Activated naive CD4-positive, alpha-beta T cell treated with anti-CD3 and anti-CD28 coated beads, Interleukin-2, amount 10 ng/mL, durations not matched to agents 7 days and 5 days (primary cell): ENCODE results near the gene ZNF581.
A peak's percentile ranks its signal among the peaks of the same experiment; 100 is the strongest.

Experiments used
- CTCF ChIA-PET: fragments of 350-600 bp; sonication (Branson Sonifier 250); formaldehyde crosslinking; loops from one replicate; lab custom pipeline; 2021; ENCODE audit warnings: antibody characterized with exemption; lab: Charles Lee
- DNase-seq: peaks from one replicate; pipeline ENCODE4 v3.0.0-alpha.2; 2020
- H3K27ac Mint-ChIP-seq: one replicate; pipeline ENCODE4 v1.8.0; 2021; ENCODE audit warnings: mild to moderate bottlenecking, moderate library complexity, mixed read lengths
- H3K27me3 Mint-ChIP-seq: one replicate; pipeline ENCODE4 v1.8.0; 2021; ENCODE audit warnings: mild to moderate bottlenecking, mixed read lengths
- H3K36me3 Mint-ChIP-seq: one replicate; pipeline ENCODE4 v1.8.0; 2021; ENCODE audit warnings: mixed read lengths
- H3K4me1 Mint-ChIP-seq: one replicate; pipeline ENCODE4 v1.8.0; 2021; ENCODE audit warnings: mixed read lengths
- H3K4me3 Mint-ChIP-seq: one replicate; pipeline ENCODE4 v1.8.0; 2021; ENCODE audit warnings: mild to moderate bottlenecking, moderate library complexity, mixed read lengths
- H3K9me3 Mint-ChIP-seq: one replicate; pipeline ENCODE4 v1.8.0; 2021; ENCODE audit warnings: mixed read lengths

Gene ZNF581

GRCh38 chr19:55625004-55625326 lies 18.5 kb upstream of the ZNF581 start:
- H3K4me1 Mint-ChIP-seq: peaks cover 51% of the 10 kb centered on the region
- H3K9me3 Mint-ChIP-seq: peaks cover 2% of the 10 kb centered on the region
- CTCF ChIA-PET: interaction anchor here (0.7 to 3.4 kb wide), 7 partner anchors 8 to 537 kb away, joined by 3 to 15 read pairs (median 3); partner anchors contain the start of gene ZNF865
- H3K27me3 Mint-ChIP-seq: peaks cover 40% of the 10 kb centered on the region
- no peak for DNase-seq
- H3K27ac Mint-ChIP-seq: peak overlapping the region; percentile 98
- peak overlapping the region; percentile 92 for H3K4me3 Mint-ChIP-seq
- H3K36me3 Mint-ChIP-seq: peaks cover 22% of the 10 kb centered on the region

- Mint-ChIP-seq H3K27ac (peak overlapping the region; percentile 91), H3K9me3 (peaks cover 2% of the 10 kb centered on the region), H3K36me3 (peaks cover 10% of the 10 kb centered on the region), H3K4me3 (peak overlapping the region; percentile 72), H3K27me3 (peaks cover 51% of the 10 kb centered on the region), H3K4me1 (peaks cover 42% of the 10 kb centered on the region)
- peak; percentile 77 for DNase-seq
- CTCF ChIA-PET: interaction anchor here (0.9 to 3.4 kb wide), 14 partner anchors 10 to 538 kb away, joined by 3 to 15 read pairs (median 4); partner anchors contain the start of gene ZNF865
Observed at GRCh38 chr19:55626350-55626749, 17.1 kb upstream of the ZNF581 start.

GRCh38 chr19:55632463-55632834 lies 11.0 kb upstream of the ZNF581 start:
- H3K4me3 Mint-ChIP-seq: no peak overlapping the region
- H3K27me3 Mint-ChIP-seq: peaks cover 39% of the 10 kb centered on the region
- H3K36me3 Mint-ChIP-seq: peaks cover 21% of the 10 kb centered on the region
- peak overlapping the region; percentile 19 for H3K27ac Mint-ChIP-seq
- DNase-seq: peak; percentile 93
- peaks cover 51% of the 10 kb centered on the region for H3K4me1 Mint-ChIP-seq
- CTCF ChIA-PET: interaction anchor here (0.5 to 3.9 kb wide), 26 partner anchors 11 to 701 kb away, joined by 3 to 35 read pairs (median 5); partner anchors contain the start of genes CCDC106, ISOC2, NLRP9 and ZNF581
- H3K9me3 Mint-ChIP-seq: no peaks in the 10 kb centered on the region

- H3K4me3 Mint-ChIP-seq: no peak overlapping the region
- no peak for DNase-seq
- H3K4me1 Mint-ChIP-seq: peaks cover 56% of the 10 kb centered on the region
- peaks cover 25% of the 10 kb centered on the region for H3K27me3 Mint-ChIP-seq
- H3K9me3 Mint-ChIP-seq: no peaks in the 10 kb centered on the region
- H3K27ac Mint-ChIP-seq: no peak overlapping the region
- CTCF ChIA-PET: interaction anchor here (0.9 to 3.9 kb wide), 12 partner anchors 9 to 176 kb away, joined by 3 to 35 read pairs (median 8); partner anchors contain the start of genes CCDC106, ZNF581 and ZNF784
- H3K36me3 Mint-ChIP-seq: peaks cover 27% of the 10 kb centered on the region
Observed at GRCh38 chr19:55633861-55634260, 9.6 kb upstream of the ZNF581 start.

GRCh38 chr19:55635334-55635717 lies 8.1 kb upstream of the ZNF581 start:
- no peaks in the 10 kb centered on the region for H3K9me3 Mint-ChIP-seq
- no peak for DNase-seq
- CTCF ChIA-PET: interaction anchor here (1.9 kb wide), 1 partner anchor 19 kb away, joined by 5 read pairs; no protein-coding TSS in a partner anchor
- H3K27me3 Mint-ChIP-seq: peaks cover 12% of the 10 kb centered on the region
- H3K27ac Mint-ChIP-seq: peak overlapping the region; percentile 99
- H3K4me1 Mint-ChIP-seq: peaks cover 71% of the 10 kb centered on the region
- H3K4me3 Mint-ChIP-seq: peak overlapping the region; percentile 100
- peaks cover 29% of the 10 kb centered on the region for H3K36me3 Mint-ChIP-seq

- peaks cover 29% of the 10 kb centered on the region for H3K36me3 Mint-ChIP-seq
- H3K9me3 Mint-ChIP-seq: no peaks in the 10 kb centered on the region
- peak overlapping the region; percentile 99 for H3K27ac Mint-ChIP-seq
- H3K27me3 Mint-ChIP-seq: peaks cover 6% of the 10 kb centered on the region
- H3K4me1 Mint-ChIP-seq: peaks cover 74% of the 10 kb centered on the region
- no peak for DNase-seq
- peak overlapping the region; percentile 100 for H3K4me3 Mint-ChIP-seq
- CTCF ChIA-PET: interaction anchor here (1.5 to 1.9 kb wide), 2 partner anchors 10 to 18 kb away, joined by 5 to 8 read pairs; no protein-coding TSS in a partner anchor
Observed at GRCh38 chr19:55635856-55636440, 7.5 kb upstream of the ZNF581 start.

- Mint-ChIP-seq H3K4me1 (peaks cover 73% of the 10 kb centered on the region), H3K27ac (no peak overlapping the region), H3K27me3 (peaks cover under 1% of the 10 kb centered on the region), H3K36me3 (peaks cover 29% of the 10 kb centered on the region), H3K9me3 (no peaks in the 10 kb centered on the region), H3K4me3 (peak overlapping the region; percentile 100)
- CTCF ChIA-PET: interaction anchor here (1.1 to 3.2 kb wide), 3 partner anchors 10 to 169 kb away, joined by 3 to 8 read pairs (median 7); no protein-coding TSS in a partner anchor
- no peak for DNase-seq
Observed at GRCh38 chr19:55636723-55637122, 6.7 kb upstream of the ZNF581 start.

GRCh38 chr19:55637534-55637933 lies 5.9 kb upstream of the ZNF581 start:
- no peaks in the 10 kb centered on the region for H3K9me3 Mint-ChIP-seq
- H3K27ac Mint-ChIP-seq: peak overlapping the region; percentile 80
- H3K4me3 Mint-ChIP-seq: no peak overlapping the region
- no peaks in the 10 kb centered on the region for H3K27me3 Mint-ChIP-seq
- CTCF ChIA-PET: interaction anchor here (0.8 to 3.2 kb wide), 3 partner anchors 12 to 170 kb away, joined by 3 to 7 read pairs (median 3); no protein-coding TSS in a partner anchor
- peaks cover 29% of the 10 kb centered on the region for H3K36me3 Mint-ChIP-seq
- peaks cover 70% of the 10 kb centered on the region for H3K4me1 Mint-ChIP-seq
- DNase-seq: no peak

- Mint-ChIP-seq H3K27ac (peak overlapping the region; percentile 90), H3K9me3 (no peaks in the 10 kb centered on the region), H3K4me3 (peak overlapping the region; percentile 3), H3K36me3 (peaks cover 33% of the 10 kb centered on the region), H3K27me3 (no peaks in the 10 kb centered on the region), H3K4me1 (peaks cover 73% of the 10 kb centered on the region)
- CTCF ChIA-PET: interaction anchor here (0.6 to 3.2 kb wide), 7 partner anchors 13 to 171 kb away, joined by 3 to 7 read pairs (median 3); partner anchors contain the start of gene ZNF784
- peak; percentile 75 for DNase-seq
Observed at GRCh38 chr19:55638864-55639359, 4.5 kb upstream of the ZNF581 start.

- Mint-ChIP-seq H3K9me3 (no peaks in the 10 kb centered on the region), H3K36me3 (peaks cover 28% of the 10 kb centered on the region), H3K27ac (peak overlapping the region; percentile 90), H3K27me3 (no peaks in the 10 kb centered on the region), H3K4me1 (peaks cover 76% of the 10 kb centered on the region), H3K4me3 (peak overlapping the region; percentile 67)
- CTCF ChIA-PET: interaction anchor here (0.6 to 1.4 kb wide), 5 partner anchors 9 to 1383 kb away, joined by 3 read pairs; partner anchors contain the start of genes LILRB5 and ZNF784
- peak; percentile 76 for DNase-seq
Observed at GRCh38 chr19:55640043-55640576, 3.3 kb upstream of the ZNF581 start.

- peaks cover 78% of the 10 kb centered on the region for H3K4me1 Mint-ChIP-seq
- peak within 1 kb of the TSS; percentile 93 for H3K27ac Mint-ChIP-seq
- DNase-seq: peak; percentile 70
- no peaks in the 10 kb centered on the region for H3K27me3 Mint-ChIP-seq
- CTCF ChIA-PET: interaction anchor here (1.0 to 1.4 kb wide), 2 partner anchors 17 to 165 kb away, joined by 3 read pairs; partner anchors contain the start of gene ZNF784
- peaks cover 23% of the 10 kb centered on the region for H3K36me3 Mint-ChIP-seq
- peak within 1 kb of the TSS; percentile 92 for H3K4me3 Mint-ChIP-seq
- H3K9me3 Mint-ChIP-seq: no peaks in the 10 kb centered on the region
Observed at GRCh38 chr19:55640577-55641425, 2.6 kb upstream of the ZNF581 start, which contains the start of gene ZNF580. ZNF580 (plus strand) TSS chr19:55641002; CDS start chr19:55642509, 1,507 bp downstream.

GRCh38 chr19:55641426-55642152 lies 1.9 kb upstream of the ZNF581 start:
- no peaks in the 10 kb centered on the region for H3K27me3 Mint-ChIP-seq
- peaks cover 72% of the 10 kb centered on the region for H3K4me1 Mint-ChIP-seq
- peak overlapping the region; percentile 92 for H3K4me3 Mint-ChIP-seq
- CTCF ChIA-PET: interaction anchor here (2.7 kb wide), 1 partner anchor 9 kb away, joined by 15 read pairs; no protein-coding TSS in a partner anchor
- peaks cover 17% of the 10 kb centered on the region for H3K36me3 Mint-ChIP-seq
- H3K27ac Mint-ChIP-seq: peak overlapping the region; percentile 93
- DNase-seq: peak; percentile 47
- H3K9me3 Mint-ChIP-seq: no peaks in the 10 kb centered on the region
